Kidney glomerular epithelial cell (primary cell): ENCODE data around the gene MAP4K4.
"Not testable (repeated sequence)": the region's sequence is repeated elsewhere in the genome, so short reads cannot be mapped to it uniquely, and the experiment has no call there.

Experiments
- DNase-seq: peaks from one replicate; lab custom pipeline; 2025; lab: John Stamatoyannopoulos, UW

The MAP4K4 gene

GRCh38 chr2:101742547-101742946 is 45.0 kb downstream of the MAP4K4 start:
- no peak for DNase-seq

DNA sequence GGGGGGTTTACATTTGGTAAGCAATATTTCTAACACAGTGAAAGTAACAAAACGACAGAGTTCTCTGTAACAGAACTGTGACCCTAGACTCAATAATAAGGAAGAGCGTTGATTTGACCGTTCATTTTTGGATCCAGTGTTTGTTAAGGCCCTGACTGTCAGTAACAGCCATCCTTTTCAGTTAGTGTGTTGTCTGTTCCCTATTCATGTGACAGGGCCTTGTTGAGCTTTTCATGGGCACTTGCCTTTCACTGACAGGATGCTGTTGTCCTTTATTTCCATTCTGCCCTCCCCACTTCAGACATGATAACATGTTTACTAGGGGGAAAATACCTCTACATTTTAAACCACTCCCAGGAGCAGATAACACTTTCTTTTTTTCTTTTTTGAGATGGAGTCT is 45.8 kb downstream of the MAP4K4 start:
- no peak for DNase-seq

DNA sequence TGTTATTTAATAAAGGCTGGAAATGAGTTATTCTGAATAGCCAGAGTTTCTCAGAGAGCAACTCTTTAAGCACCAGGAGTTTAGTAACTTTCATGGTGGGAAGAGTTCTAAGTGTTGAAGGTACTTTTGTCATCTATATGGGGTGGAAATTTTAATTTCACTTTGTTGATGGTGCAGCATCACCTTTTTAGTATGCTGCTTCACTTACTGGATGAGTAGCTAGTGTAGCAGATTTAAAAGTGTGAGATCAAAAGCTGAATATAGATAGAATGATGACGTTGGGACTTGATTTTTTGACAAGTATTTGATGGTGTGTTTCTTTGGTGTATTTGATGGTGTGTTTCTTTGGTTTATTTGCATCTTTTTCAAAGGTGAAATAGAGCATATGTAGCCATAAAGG is 47.3 kb downstream of the MAP4K4 start:
- no peak for DNase-seq

DNA sequence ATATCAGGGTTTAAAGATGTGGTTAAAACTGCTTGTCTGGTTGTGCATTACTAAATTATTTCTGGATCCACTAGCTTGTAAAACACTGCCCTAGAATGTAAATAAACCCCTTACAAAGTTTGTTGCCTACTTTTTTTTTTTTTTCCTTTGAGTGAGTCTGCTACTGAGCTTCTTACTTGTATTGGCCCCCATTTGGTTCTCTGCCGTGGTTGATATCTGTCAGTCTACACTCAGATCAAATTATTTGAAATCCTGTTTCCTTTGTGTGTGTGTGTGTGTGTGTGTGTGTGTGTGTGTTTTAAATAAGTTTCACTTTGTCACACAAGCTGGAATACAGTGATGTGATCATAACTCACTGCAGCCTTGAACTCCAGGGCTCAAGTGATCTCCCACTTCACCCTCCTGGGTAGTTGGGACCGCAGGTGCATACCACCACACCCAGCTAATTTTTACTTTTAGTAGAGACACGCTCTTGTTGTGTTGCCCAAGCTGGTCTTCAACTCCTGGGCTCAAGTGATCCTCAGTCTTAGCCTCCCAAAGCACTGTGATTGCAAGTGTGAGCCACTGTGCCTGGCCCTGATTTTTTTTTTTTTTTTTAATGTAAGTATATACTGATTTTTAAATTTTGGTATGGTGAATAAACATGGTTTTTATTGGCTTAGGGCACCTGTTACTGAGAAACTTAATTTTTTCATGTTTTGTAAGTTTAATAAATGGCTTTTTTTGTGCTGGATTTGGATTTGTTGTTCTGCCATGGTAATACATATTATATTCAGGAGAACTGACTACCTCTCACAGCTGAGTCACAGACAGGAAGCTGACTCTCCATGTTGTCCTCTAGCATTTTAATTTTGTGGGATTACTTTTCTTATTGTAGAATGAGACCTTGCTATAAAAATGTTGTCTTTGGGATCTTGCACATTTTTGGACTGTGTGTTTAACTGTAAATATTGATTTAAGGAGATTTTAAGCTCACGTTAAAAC is 48.5 kb downstream of the MAP4K4 start:
- peak; percentile 43 for DNase-seq

DNA sequence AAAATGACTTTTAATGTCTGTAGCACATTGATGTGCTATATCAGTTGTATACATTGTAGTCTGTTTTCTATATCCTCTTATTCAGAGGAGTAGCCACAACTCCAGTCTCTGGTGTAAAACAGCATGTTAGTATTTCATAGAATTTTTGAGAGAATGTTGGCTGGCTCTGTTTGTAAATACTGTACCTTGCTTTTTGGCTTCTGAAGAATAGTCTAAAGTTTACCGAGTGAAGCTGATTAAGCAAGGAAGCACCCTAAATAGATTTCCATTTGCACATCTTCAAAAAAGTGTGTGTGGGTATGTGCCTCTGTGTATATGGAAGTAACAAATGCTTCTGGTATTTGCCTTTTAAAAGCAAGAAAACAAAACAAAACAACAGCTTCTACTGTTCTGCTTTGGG is 50.5 kb downstream of the MAP4K4 start:
- DNase-seq, result no peak

GRCh38 chr2:101748462-101748861 is 51.0 kb downstream of the MAP4K4 start:
- not testable (repeated sequence) for DNase-seq

- no peak for DNase-seq
Observed at GRCh38 chr2:101750688-101751087, 53.2 kb downstream of the MAP4K4 start.

GRCh38 chr2:101751276-101751815 is 53.8 kb downstream of the MAP4K4 start:
- DNase-seq, result no peak

- no peak for DNase-seq
Observed at GRCh38 chr2:101751875-101752619, 54.5 kb downstream of the MAP4K4 start.

- DNase-seq, result peak; percentile 31
Observed at GRCh38 chr2:101752716-101753616, 55.5 kb downstream of the MAP4K4 start.

DNA sequence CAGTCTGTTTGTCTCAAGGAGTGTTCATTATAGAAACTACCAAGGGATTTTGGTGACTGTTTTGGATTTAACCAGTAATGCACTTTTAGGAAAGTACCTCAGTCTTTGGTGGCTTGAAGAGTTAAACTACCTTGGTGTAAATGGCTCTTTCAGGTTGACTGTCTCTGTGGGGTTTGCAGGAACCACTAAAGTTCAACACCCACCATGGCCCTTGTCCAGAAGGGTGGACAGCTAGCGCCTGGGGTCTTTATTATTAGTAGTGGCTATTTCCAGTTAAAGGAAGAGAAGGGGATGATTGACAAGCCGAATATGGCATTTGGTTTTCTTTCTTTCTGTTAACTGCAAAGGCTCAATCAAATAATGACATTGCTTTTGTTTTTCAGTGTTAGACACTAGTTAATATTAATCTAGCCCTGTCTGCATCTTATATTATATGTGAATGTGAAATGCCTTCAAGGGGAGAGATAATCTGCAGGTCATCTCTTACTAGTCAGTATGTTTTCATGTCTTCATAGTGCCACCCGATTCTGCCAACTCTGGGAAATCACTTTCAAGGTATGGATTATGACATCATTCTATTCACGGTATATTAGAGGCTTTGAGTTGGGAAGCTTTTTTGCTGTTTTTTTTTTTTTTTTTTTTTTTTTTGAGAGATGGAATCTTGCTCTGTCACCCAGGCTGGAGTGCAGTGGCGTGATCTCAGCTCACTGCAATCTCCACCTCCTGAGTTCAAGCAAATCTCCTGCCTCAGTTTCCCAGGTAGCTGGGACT is 56.4 kb downstream of the MAP4K4 start:
- no peak for DNase-seq

- peak; percentile 46 for DNase-seq
Observed at GRCh38 chr2:101754618-101755017, 57.1 kb downstream of the MAP4K4 start.

DNA sequence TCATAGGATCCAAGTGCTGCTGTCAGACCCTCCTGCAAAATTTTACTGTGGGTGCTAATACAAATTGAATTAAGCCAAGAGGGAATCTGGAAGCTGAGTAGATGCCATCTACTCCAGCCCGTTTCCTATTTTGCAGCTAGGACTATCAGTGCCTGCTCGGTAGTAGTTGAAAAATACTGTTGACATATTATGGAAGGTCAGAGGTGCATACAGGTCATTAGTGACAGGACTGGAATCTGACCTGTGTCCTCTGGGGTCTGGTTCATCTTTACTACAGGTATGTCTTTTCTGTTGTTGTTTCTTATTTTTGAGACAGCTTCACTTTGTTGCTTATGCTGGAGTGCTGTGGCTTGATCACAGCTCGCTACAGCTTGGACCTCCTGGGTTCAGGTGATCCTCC is 58.8 kb downstream of the MAP4K4 start:
- no peak for DNase-seq

DNA sequence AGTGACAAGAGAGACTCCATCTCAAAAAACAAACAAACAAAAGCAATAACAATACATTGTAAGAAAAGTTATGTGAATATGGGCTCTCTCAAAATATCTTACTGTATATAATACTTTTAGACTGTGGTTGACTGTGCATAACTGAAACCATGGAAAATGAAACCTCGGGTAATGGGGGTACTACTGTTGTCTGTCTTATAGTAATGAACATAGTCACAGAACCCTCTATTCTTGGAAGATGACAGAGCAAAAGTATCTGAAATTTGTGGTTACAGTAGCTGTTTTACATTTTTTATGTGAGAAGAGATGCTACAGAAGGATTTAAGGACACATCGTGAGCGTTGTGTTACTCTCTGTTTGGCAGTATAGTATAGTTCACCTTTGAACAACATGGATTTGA is 60.5 kb downstream of the MAP4K4 start:
- DNase-seq, result no peak

- peak; percentile 91 for DNase-seq
Observed at GRCh38 chr2:101759162-101759561, 61.7 kb downstream of the MAP4K4 start.

DNA sequence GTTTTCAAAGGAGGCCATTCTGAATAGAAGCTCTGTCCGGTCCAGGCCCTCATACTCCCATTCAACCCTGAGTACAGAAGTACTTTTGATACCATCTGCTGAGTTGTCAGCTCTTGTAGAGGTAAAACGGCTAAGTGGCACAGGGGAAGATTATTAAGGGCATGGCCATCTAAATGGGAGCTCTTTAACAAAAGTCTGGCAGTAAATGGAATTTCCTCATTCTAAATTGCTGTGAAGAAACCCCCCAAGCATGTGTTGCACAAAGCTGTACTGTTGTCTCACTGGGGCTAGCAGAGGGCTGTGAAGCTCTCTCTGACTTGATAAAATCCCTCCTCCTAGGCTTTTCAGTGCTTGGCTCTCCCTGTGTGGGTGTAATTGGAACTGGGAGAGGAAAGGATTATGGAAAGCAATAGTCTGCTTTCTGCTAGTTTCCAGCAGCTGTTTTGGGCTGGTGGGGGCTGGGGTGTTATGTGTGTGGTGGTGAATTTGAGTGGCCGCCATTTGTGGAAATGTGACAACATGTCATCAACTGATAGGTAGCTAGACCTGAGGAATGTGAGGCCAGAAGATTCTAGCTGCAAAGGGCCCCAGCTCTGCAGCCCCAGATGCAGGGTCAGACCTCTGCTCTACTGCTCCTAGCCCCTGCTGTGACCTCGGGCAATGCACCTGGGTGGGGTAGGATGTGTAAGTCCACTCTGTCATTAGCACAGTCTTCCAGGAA is 65.1 kb downstream of the MAP4K4 start:
- no peak for DNase-seq

DNA sequence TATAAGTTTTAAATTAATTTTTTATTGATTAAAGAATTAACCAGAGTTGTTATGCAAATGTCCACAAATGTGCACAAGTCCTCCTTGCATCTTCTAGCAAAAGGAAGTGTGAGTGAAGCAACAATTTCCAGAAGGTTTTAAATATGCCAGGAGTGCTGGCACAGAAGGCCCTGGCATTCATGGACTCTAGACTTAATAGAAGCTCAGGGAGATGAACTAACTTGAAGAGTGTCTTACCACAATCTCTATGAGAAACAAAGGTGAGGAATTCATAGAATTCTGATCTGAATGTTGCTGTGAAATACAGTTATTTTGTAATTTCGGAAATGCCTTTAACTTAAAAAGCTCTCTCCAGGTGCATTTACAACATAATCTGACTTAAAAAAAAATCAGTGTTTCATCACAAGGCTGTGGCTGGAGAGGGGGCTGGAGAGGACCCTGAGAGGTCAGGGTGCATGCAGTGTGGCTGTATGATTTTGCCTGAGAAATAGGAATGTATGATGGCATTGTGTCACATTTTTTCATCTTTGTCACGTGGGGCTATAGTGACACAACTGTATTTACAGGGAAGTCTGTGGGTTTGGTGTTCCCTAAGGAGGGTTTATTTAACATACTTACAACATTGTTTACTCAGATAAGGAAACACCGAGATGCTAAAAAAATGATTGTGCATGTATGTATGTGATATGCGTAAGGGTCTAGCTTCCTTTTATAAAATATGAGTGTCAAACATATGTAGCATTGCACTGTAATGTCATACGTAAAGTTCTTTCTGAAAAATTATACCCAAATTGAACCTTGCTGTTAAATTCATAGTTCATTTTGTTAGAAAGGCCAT is 66.2 kb downstream of the MAP4K4 start:
- no peak for DNase-seq

DNA sequence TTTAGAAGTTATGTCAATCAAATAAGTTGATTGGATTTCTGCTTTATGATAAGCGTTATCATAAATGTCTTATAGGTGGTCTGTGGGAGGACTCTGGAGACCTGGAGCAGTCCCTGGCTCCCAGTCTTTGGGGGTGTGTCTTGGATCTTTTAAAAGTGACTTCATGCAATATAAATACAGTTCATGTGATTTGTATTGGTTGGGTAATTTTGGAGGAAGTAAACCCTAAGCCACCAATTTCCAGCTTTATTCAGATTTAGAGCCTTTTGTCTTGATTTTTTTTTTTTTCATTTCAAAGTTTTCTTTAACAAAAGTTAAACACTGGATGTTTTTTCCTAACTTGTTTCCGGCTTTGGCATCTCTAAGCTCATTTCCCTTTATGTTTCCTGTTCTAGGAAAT is 68.8 kb downstream of the MAP4K4 start:
- no peak for DNase-seq
